ACC112 (cell line): ENCODE data around the gene RTN4RL2.

Source experiments
- H2AFZ ChIP-seq: fragments of 200-600 bp; sonication (generic); one replicate; pipeline ENCODE4 v1.6.0; 2017; ENCODE audit warnings: antibody characterized with exemption, low read length; ENCODE audit not compliant: unreplicated experiment
- H3K27ac ChIP-seq: fragments of 200-600 bp; sonication (generic); 2 replicates; pipeline ENCODE4 v1.5.1; 2014; ENCODE audit warnings: low read depth, mild to moderate bottlenecking, antibody characterized with exemption, low read length, moderate library complexity
- H3K27me3 ChIP-seq: fragments of 200-600 bp; sonication (generic); 2 replicates; pipeline ENCODE4 v1.6.1; 2014; ENCODE audit warnings: mild to moderate bottlenecking, antibody characterized with exemption, low read length, moderate library complexity, mixed read lengths; ENCODE audit not compliant: insufficient read depth
- H3K36me3 ChIP-seq: fragments of 200-600 bp; sonication (generic); 2 replicates; pipeline ENCODE4 v1.6.1; 2016; ENCODE audit warnings: mild to moderate bottlenecking, antibody characterized with exemption, low read length, moderate library complexity, mixed read lengths; ENCODE audit not compliant: insufficient read depth
- H3K4me1 ChIP-seq: fragments of 200-600 bp; sonication (generic); one replicate; pipeline ENCODE4 v1.6.1; 2016; ENCODE audit warnings: low read length, mixed read lengths; ENCODE audit not compliant: insufficient read depth, unreplicated experiment, control insufficient read depth
- H3K4me3 ChIP-seq: fragments of 200-600 bp; sonication (generic); 2 replicates; pipeline ENCODE4 v1.5.1; 2014; ENCODE audit warnings: mild to moderate bottlenecking, low read depth, low read length
- H3K79me2 ChIP-seq: fragments of 200-600 bp; sonication (generic); one replicate; pipeline ENCODE4 v1.6.0; 2016; ENCODE audit warnings: low read length; ENCODE audit not compliant: control insufficient read depth, unreplicated experiment, insufficient read depth

The RTN4RL2 gene

DNA sequence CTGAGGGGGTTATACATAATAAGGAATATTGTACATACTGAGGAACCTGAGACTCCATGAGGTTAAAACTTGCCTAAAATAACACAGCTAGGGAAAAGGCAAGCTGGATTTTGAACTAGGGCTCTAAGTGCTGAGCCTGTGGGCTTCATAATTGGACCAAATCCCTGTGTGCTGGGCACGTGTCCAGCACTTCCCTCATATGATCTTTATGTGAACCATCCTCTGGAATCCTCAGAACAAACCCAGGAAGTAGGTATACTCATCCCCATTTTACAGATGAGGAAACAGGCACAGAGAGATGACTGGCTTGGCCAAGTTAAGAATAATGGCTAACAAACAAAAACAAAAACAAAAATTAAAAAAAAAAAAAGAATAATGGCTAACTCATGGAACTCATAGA lies 14.9 kb downstream of the RTN4RL2 start:
- H2AFZ ChIP-seq: no peak overlapping the region
- H3K4me1 ChIP-seq: no peaks in the 10 kb centered on the region
- H3K27me3 ChIP-seq: peaks cover 35% of the 10 kb centered on the region
- H3K79me2 ChIP-seq: no peaks in the 10 kb centered on the region
- no peaks in the 10 kb centered on the region for H3K36me3 ChIP-seq
- no peak overlapping the region for H3K27ac ChIP-seq
- H3K4me3 ChIP-seq: no peak overlapping the region

DNA sequence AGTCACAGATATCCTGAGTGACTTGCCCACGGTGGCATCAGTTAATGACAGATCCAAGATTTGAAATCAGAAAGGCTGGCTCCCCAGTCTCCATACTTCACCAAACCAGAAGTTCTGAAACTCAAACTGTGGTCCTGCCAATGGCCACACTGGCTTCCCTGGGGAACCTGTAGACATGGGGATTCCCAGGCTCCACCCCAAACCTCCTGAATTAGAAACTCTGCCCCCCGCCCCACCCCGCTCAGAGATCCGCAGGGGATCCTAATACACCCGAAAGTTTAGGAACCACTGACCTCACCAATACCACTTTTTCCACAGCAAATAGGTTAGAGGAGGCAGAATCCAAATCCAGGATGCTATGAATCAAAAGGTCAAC lies 15.3 kb downstream of the RTN4RL2 start:
- H3K27ac ChIP-seq: no peak overlapping the region
- no peaks in the 10 kb centered on the region for H3K79me2 ChIP-seq
- peak overlapping the region; percentile 70 for H3K4me3 ChIP-seq
- H3K36me3 ChIP-seq: no peaks in the 10 kb centered on the region
- H3K4me1 ChIP-seq: no peaks in the 10 kb centered on the region
- H2AFZ ChIP-seq: no peak overlapping the region
- H3K27me3 ChIP-seq: peaks cover 35% of the 10 kb centered on the region

DNA sequence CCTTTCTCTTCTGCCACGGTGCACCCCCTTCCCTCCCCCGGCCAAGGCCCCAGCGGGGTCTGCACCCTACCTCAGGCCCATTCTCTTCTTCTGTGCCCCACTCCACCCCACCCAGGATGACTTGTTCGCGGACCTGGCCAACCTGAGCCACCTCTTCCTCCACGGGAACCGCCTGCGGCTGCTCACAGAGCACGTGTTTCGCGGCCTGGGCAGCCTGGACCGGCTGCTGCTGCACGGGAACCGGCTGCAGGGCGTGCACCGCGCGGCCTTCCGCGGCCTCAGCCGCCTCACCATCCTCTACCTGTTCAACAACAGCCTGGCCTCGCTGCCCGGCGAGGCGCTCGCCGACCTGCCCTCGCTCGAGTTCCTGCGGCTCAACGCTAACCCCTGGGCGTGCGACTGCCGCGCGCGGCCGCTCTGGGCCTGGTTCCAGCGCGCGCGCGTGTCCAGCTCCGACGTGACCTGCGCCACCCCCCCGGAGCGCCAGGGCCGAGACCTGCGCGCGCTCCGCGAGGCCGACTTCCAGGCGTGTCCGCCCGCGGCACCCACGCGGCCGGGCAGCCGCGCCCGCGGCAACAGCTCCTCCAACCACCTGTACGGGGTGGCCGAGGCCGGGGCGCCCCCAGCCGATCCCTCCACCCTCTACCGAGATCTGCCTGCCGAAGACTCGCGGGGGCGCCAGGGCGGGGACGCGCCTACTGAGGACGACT lies 15.9 kb downstream of the RTN4RL2 start:
- H3K79me2 ChIP-seq: no peaks in the 10 kb centered on the region
- no peak overlapping the region for H3K27ac ChIP-seq
- peak overlapping the region; percentile 70 for H3K4me3 ChIP-seq
- H3K36me3 ChIP-seq: no peaks in the 10 kb centered on the region
- H3K4me1 ChIP-seq: no peaks in the 10 kb centered on the region
- H2AFZ ChIP-seq: peak overlapping the region; percentile 51
- H3K27me3 ChIP-seq: peaks cover 35% of the 10 kb centered on the region

DNA sequence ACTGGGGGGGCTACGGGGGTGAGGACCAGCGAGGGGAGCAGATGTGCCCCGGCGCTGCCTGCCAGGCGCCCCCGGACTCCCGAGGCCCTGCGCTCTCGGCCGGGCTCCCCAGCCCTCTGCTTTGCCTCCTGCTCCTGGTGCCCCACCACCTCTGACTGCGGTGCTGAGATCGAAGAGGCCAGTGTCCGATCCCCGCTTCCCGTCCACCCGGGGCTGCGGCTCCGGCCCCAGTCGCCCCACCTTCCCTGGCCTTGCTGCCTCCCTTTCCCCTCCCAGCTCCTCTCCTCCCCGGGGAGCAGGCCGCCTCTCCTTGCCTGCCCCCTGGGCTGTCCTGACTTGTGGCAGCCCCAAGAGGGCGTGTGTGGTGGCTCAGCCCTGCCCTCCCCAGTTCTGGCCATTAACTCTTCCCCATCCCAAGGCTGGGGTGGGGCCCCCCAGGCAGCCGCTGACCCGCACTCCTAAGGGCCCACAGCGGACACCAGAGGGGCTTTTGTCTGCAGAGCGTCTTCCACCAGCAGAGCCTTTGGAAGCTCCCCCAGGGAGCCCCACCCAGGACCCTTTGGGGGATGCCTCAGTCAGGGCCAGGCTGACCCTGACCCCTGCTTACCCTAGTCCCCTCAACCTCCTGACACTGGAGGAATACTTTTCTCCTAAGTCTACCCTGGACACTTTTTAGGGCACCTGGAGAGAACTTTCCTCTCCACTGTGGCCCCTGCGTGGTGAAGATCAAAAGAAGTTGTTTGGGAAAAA lies 16.6 kb downstream of the RTN4RL2 start:
- Histone ChIP-seq H3K4me1 (no peaks in the 10 kb centered on the region), H3K79me2 (no peaks in the 10 kb centered on the region), H3K4me3 (peak overlapping the region; percentile 70), H3K36me3 (no peaks in the 10 kb centered on the region), H3K27ac (no peak overlapping the region), H3K27me3 (peaks cover 39% of the 10 kb centered on the region), H2AFZ (peak overlapping the region; percentile 51)

DNA sequence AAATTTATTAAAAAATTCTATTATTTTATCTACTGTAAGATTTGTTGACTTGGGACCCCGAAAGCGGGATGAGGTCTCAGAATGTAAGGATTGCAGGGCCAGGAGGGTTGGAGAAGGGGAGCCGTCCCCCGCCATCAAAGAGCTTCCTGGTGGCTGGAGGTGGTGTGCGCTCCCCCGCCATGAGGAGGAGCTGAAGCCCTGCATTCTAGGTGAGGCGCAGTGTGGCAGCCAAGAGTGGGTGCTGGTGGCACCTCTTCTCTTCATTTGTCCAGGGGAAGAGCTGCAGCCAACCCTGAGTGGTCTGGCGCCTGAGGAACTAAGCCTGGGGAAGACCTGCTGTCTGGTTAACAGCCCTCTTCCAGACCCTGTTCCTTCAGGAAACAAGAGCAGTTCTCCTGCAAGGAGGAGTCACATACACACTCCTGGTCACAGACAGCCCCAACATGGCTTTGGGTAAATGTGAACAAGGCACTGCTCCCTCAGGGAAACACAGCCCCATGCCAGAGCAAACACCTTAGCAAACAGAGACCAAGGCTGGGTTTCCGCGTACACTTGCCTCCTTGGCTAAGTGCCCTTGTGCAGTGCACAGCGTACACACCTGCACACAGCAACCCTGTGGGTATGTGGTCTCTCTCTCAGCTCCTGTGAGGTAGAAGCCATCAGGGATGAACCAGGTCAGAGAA lies 17.3 kb downstream of the RTN4RL2 start:
- Histone ChIP-seq H3K27ac (no peak overlapping the region), H3K4me1 (no peaks in the 10 kb centered on the region), H3K27me3 (peaks cover 47% of the 10 kb centered on the region), H3K4me3 (no peak overlapping the region), H3K79me2 (no peaks in the 10 kb centered on the region), H3K36me3 (no peaks in the 10 kb centered on the region), H2AFZ (no peak overlapping the region)

DNA sequence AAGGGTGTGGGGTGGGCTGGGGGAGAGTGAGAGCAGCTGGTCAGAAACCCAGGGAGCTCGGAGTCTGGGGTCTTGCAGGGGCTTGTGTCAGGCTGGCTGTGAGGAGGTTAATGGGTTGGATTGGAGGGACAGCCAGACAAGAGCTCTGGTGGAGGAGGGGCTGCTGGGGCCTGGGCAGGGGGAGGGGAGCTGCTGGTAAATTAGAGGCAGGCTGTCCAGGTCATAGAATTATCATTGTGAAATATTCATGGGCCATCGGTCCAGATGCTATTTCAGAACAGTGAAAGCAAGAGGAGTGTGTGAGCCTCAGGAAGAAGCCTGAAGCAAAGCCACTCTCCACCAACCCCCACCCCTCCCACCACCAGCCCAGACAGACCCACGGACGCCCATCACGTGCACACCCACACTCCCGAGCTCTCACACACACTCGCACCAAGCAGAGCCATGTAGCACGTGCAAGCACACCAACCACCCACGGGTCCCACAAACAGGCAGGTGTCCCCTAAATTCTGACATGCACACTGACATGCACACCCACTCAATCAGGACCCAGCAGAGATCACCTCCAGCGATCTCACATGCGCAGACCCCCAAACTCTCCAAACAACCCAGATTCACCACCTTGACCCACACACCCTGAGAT lies 18.8 kb downstream of the RTN4RL2 start:
- Histone ChIP-seq H3K27ac (no peak overlapping the region), H3K79me2 (no peaks in the 10 kb centered on the region), H2AFZ (no peak overlapping the region), H3K27me3 (peaks cover 50% of the 10 kb centered on the region), H3K36me3 (no peaks in the 10 kb centered on the region), H3K4me3 (no peak overlapping the region), H3K4me1 (no peaks in the 10 kb centered on the region)

DNA sequence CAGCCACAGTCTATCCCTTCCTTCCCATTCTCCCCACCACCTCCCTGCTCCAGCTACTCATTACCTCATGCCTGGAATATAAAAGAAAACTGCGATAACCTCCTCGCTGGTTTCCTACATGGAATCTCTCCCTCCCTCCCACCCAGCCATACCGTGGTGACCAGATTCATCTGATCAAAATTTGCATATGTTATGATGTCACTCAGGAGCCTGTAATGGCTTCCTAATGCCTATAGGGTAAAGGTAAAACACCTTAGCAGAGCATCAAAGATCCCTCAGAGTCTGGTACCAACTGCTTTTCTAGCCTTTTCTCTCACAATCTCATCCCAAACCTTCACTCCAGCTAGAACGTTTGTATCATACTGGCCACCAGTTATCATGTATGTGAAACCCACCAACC lies 19.6 kb downstream of the RTN4RL2 start:
- peaks cover 47% of the 10 kb centered on the region for H3K27me3 ChIP-seq
- no peaks in the 10 kb centered on the region for H3K79me2 ChIP-seq
- no peaks in the 10 kb centered on the region for H3K4me1 ChIP-seq
- no peak overlapping the region for H3K27ac ChIP-seq
- H2AFZ ChIP-seq: no peak overlapping the region
- H3K4me3 ChIP-seq: no peak overlapping the region
- no peaks in the 10 kb centered on the region for H3K36me3 ChIP-seq

DNA sequence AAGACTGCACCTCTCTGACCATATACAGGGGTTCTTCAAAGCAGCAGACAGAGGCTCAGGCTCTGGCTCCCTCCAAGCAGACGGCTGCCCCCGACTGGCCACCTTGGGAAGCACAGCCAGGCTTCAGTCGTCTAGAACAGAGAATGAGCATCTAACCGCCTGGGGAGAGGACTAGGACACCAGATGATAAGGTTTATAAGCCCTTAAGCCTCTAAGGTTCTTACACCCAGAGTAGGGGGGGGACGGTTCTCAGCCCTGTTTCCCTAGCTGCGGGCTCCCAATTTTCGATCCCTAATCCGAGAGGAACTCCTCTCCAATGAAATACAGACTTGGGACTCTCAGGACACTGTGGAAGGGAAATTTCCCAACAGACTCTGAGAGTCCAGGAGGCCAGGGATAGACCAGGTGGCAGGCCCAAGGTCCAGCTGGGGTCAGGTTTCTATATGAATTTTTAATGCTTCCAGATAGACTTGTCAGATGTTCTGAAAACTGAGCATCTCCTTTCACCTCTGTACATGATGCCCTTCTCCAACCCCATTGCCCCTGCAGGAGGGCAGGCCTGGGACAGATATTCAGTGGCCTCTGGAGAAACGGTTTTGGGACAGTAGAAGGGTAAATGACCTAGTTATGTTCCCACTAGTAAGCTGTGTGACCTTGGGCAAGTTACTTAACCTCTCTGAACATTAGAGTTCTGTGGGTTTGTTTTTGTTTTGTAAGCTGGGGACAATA lies 20.2 kb downstream of the RTN4RL2 start:
- H2AFZ ChIP-seq: no peak overlapping the region
- H3K4me3 ChIP-seq: no peak overlapping the region
- H3K4me1 ChIP-seq: no peaks in the 10 kb centered on the region
- H3K36me3 ChIP-seq: no peaks in the 10 kb centered on the region
- H3K27ac ChIP-seq: no peak overlapping the region
- H3K27me3 ChIP-seq: peaks cover 40% of the 10 kb centered on the region
- no peaks in the 10 kb centered on the region for H3K79me2 ChIP-seq

DNA sequence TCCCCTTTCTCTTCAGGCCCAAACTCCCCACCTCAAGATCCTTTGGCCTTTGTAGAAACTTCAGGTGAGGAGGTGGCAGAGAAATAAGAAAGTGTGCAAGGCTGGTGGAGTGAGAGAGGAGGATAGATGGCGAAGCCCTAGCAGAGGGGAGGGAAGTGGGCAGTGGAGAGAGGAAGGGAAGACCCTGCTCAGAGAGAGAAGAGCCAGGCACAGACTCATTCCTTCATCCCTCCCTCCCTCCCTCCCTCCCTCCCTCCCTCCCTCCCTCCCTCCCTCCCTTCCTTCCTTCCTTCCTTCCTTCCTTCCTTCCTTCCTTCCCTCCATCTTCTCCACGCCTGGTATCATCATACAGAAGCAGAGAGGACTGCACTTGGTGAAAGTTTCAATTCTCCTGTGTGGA lies 21.0 kb downstream of the RTN4RL2 start:
- H3K36me3 ChIP-seq: no peaks in the 10 kb centered on the region

More for the DNA sequence above, 21.0 kb downstream of the RTN4RL2 start:
- H3K4me3 ChIP-seq: no peak overlapping the region
- no peaks in the 10 kb centered on the region for H3K79me2 ChIP-seq
- H3K27ac ChIP-seq: no peak overlapping the region
- H2AFZ ChIP-seq: no peak overlapping the region
- H3K4me1 ChIP-seq: no peaks in the 10 kb centered on the region
- peaks cover 33% of the 10 kb centered on the region for H3K27me3 ChIP-seq
